ENCODE data around the gene STUB1. TPM values are rescaled to one million over a fixed set of nuclear protein-coding genes. Genes with fewer than 3 reads are reported as not detected.

The STUB1 gene
- total RNA-seq, 4 donors from 2014 or later, result 116 to 143 (median 125) TPM

- Histone ChIP-seq H3K9me3 (no peaks in the 10 kb centered on the region), H3K36me3 (no peaks in the 10 kb centered on the region), H3K4me3 (no peak overlapping the region), H3K4me1 (peaks cover 48% of the 10 kb centered on the region), H3K27ac (no peak overlapping the region), H3K27me3 (peaks cover 40% of the 10 kb centered on the region)
- no peak for TF ChIP-seq CTCF (IDR thresholded peaks at IDR 0.05)
- no peak for TF ChIP-seq EP300 (IDR thresholded peaks at IDR 0.05)
- no peak for TF ChIP-seq POLR2AphosphoS5 (IDR thresholded peaks at IDR 0.05)
- WGBS, result 72% methylated on average over 7 of the region's 32 CpGs
- no peak for DNase-seq (ENCODE audit: low spot score in 2 of 2)
These were observed 37.4 kb downstream of the STUB1 start for GRCh38 chr16:717450-718245.

GRCh38 chr16:718389-718788, 38.2 kb downstream of the STUB1 start:
- DNase-seq (ENCODE audit: low spot score in 2 of 2), result no peak
- WGBS, result 96% methylated on average over 8 of the region's 9 CpGs
- peaks cover 40% of the 10 kb centered on the region for H3K27me3 ChIP-seq
- no peak overlapping the region for H3K27ac ChIP-seq
- TF ChIP-seq POLR2AphosphoS5 (IDR thresholded peaks at IDR 0.05) (no peak), CTCF (IDR thresholded peaks at IDR 0.05) (no peak), EP300 (IDR thresholded peaks at IDR 0.05) (no peak), POLR2A (IDR thresholded peaks at IDR 0.05) (no peak)
- no peak overlapping the region for H3K4me3 ChIP-seq
- no peaks in the 10 kb centered on the region for H3K9me3 ChIP-seq
- peaks cover 48% of the 10 kb centered on the region for H3K4me1 ChIP-seq
- H3K36me3 ChIP-seq, result no peaks in the 10 kb centered on the region

- WGBS, result 73% methylated on average over 6 of the region's 6 CpGs
- peaks cover 36% of the 10 kb centered on the region for H3K27me3 ChIP-seq
- H3K36me3 ChIP-seq, result no peaks in the 10 kb centered on the region
- H3K9me3 ChIP-seq, result no peaks in the 10 kb centered on the region
- no peak overlapping the region for H3K4me3 ChIP-seq
- no peak for DNase-seq (ENCODE audit: low spot score in 2 of 2)
- peaks cover 48% of the 10 kb centered on the region for H3K4me1 ChIP-seq
- H3K27ac ChIP-seq, result no peak overlapping the region
- TF ChIP-seq POLR2AphosphoS5 (IDR thresholded peaks at IDR 0.05) (no peak), POLR2A (IDR thresholded peaks at IDR 0.05) (no peak), CTCF (IDR thresholded peaks at IDR 0.05) (no peak), EP300 (IDR thresholded peaks at IDR 0.05) (no peak)
These were observed 38.7 kb downstream of the STUB1 start for GRCh38 chr16:718922-719321.

GRCh38 chr16:719815-720446, 39.7 kb downstream of the STUB1 start:
- H3K36me3 ChIP-seq, result no peaks in the 10 kb centered on the region
- no peak overlapping the region for H3K27ac ChIP-seq
- H3K4me1 ChIP-seq, result peaks cover 41% of the 10 kb centered on the region
- H3K27me3 ChIP-seq, result peaks cover 29% of the 10 kb centered on the region
- H3K9me3 ChIP-seq, result no peaks in the 10 kb centered on the region
- peak overlapping the region; percentile 66 for H3K4me3 ChIP-seq
- TF ChIP-seq POLR2A (IDR thresholded peaks at IDR 0.05) (no peak), CTCF (IDR thresholded peaks at IDR 0.05) (no peak), POLR2AphosphoS5 (IDR thresholded peaks at IDR 0.05) (no peak), EP300 (IDR thresholded peaks at IDR 0.05) (no peak)
- 10% methylated on average over 12 of the region's 16 CpGs for WGBS
- DNase-seq (ENCODE audit: low spot score in 2 of 2), result no peak

- peak overlapping the region; percentile 49 for H3K27ac ChIP-seq
- DNase-seq (ENCODE audit: low spot score in 2 of 2), result no peak
- peak overlapping the region; percentile 66 for H3K4me3 ChIP-seq
- H3K4me1 ChIP-seq, result peaks cover 37% of the 10 kb centered on the region
- TF ChIP-seq POLR2AphosphoS5 (IDR thresholded peaks at IDR 0.05) (no peak), EP300 (IDR thresholded peaks at IDR 0.05) (no peak), POLR2A (IDR thresholded peaks at IDR 0.05) (no peak), CTCF (IDR thresholded peaks at IDR 0.05) (no peak)
- H3K27me3 ChIP-seq, result peaks cover 28% of the 10 kb centered on the region
- WGBS, result 2% methylated on average over 11 of the region's 38 CpGs
- H3K36me3 ChIP-seq, result no peaks in the 10 kb centered on the region
- no peaks in the 10 kb centered on the region for H3K9me3 ChIP-seq
These were observed 40.3 kb downstream of the STUB1 start for GRCh38 chr16:720447-720989.
